SKM-1 treated with dmso at 0.1 percent for 144 hours (cell line): ENCODE results near the gene CD96.
A peak's percentile ranks its signal among the peaks of the same experiment; 100 is the strongest.
"Not testable (repeated sequence)": the region's sequence is repeated elsewhere in the genome, so short reads cannot be mapped to it uniquely, and the experiment has no call there.

ENCODE experiments used
- DNase-seq: peaks from one replicate; lab custom pipeline; 2025; ENCODE audit not compliant: unreplicated experiment; lab: John Stamatoyannopoulos, UW

The CD96 gene

GRCh38 chr3:111617912-111618601 lies 76.1 kb downstream of the CD96 start:
- no peak for DNase-seq

DNA sequence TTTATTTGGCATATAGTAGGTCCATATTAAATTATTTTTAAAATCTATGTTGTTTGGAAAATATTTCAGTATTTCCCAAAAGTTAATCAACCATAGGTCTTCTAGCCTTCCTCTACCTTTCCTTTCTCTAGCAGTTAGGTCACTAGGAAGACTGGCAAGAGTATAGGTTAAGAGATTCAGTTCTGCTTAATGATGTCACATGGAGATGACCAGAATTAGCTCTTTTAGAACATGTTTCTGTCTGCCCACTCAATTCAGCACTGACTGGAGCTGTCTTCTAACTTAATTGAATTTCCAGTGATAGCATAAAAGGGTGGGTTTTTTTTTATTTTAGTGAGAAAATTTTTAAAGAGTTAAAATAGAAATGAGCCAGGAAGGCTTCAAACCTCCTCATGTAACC lies 76.9 kb downstream of the CD96 start:
- no peak for DNase-seq

DNA sequence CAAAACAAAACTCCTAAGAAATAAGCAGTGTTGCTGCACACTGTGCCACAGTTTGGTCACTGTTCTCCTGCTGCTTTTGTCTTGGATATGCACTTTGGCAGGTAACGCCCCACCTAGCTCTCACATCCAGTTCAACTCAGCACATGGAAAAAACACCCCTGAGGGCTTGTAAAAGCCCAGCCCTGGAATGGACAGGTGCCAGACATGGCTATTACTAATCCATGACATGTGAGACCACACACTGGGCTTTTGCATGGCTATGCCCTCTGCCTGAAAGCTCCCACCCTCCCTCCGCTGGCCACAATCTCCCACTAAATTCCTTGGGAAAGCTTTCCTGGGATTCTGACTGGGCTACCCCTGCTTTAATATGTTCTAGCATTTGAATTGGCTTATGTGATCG lies 77.8 kb downstream of the CD96 start:
- DNase-seq: no peak

DNA sequence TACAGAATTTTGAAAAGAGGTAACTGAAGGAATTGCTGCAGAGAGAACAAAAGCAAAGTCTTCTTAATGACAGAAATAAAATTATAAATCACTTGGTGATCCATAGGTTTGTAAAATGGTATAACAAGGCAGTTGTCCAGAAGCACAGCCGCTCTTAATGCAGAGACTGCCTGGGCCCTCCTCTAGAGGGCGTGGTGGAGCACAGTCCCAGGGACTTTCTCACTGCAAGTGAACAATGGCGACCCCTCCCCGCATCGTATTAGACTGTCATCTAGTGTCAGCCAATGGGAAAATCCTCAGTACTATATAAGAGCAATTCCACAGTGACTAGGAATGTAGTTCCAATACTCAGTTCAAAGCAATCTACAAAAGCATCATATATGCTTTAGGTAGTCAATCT lies 79.5 kb downstream of the CD96 start:
- no peak for DNase-seq

GRCh38 chr3:111627092-111627491 lies 85.1 kb downstream of the CD96 start:
- no peak for DNase-seq

- not testable (repeated sequence) for DNase-seq
These were observed 87.0 kb downstream of the CD96 start for GRCh38 chr3:111629018-111629417.

DNA sequence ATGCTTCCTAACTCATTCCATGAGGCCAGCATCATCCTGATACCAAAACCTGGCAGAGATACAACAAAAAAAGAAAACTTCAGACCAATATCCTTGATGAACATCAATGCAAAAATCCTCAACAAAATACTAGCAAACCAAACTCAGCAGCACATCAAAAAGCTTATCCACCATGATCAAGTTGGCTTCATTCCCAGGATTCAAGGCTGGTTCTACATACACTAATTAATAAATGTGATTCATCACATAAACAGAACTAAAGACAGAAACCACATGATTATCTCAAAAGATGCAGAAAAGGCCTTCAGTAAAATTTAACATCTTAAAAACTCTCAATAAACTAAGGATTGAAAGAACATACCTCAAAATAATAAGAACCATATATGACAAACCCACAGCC lies 88.6 kb downstream of the CD96 start:
- DNase-seq: not testable (repeated sequence)

- DNase-seq: no peak
These were observed 93.4 kb downstream of the CD96 start for GRCh38 chr3:111635403-111635802.

- DNase-seq: no peak
These were observed 94.4 kb downstream of the CD96 start for GRCh38 chr3:111636366-111636885.

DNA sequence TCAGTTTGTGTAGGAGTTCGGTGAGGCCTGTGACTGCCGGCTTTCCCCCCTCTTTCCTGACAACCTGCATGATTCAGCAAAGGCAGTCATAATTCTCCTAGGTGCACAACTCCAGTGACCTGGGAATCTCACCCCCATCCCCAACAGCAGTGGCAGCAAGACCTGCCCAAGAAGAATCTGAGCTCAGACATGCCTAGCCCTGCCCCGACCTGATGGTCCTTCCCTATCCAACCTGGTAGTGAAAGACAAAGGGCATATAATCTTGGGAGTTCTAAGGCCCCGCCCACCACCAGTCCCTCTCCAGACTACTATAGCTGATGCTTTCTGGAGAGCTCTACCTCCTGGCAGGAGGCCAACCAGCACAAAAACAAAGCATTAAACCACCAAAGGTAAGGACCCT lies 97.3 kb downstream of the CD96 start:
- no peak for DNase-seq

DNA sequence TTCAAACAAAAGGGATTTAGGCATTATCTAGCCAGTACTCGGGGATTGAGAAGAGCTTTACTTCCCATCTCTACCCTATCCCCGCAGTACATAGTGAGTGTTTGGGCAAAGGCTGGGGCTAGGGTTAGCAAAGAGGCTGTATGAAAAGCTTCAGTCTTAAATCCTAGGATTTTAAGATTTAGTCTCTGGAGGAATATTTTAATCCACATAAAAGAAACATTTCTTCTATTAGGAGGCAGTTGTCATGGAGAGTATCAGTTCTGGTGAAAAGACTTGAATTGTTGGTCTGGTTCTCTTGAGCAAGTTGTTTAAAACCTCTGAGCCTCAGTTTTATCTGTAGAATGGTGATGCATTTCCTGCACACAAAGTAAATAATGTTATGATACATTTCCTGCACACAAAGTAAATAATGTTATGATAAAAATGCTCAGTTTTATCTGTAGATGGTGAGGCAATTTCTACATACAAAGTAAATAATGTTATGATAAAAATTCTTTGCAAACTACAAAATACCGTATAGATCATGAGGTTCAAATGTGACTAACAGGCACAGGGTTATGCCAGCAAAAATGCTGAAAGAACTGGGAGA lies 107.1 kb downstream of the CD96 start:
- no peak for DNase-seq

- no peak for DNase-seq
These were observed 108.6 kb downstream of the CD96 start for GRCh38 chr3:111650378-111651275.

DNA sequence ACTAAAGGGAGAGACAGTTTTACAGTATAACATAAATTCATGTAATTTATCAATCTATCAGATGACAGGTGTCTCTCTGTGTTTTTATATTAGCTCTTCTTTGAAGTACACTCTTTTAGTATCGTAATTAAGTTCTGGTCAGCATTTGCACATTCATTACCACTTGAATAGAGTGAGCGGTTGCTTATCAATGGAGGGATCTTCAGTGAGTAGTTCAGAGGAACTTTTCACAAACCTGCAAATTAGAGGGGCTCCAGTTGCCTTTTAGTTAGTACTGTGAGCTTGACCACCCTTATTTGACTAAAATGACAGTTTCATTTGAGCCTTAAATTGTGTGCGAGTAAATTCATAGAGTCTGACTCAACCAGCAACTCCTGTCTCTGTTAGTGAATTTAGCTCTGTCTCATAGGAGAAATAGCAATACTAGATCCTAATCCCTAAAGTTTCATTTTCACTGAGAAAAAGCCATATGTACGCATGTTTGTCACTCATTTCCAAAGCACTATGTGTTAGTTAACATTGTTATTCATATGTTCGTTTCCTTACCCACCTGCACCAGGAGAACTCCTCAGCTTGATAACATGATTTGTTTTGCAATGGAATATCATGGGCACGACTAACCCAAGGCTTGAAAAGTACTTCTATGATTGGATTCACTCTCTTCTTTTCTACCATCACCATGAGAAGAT lies 110.6 kb downstream of the CD96 start:
- no peak for DNase-seq

DNA sequence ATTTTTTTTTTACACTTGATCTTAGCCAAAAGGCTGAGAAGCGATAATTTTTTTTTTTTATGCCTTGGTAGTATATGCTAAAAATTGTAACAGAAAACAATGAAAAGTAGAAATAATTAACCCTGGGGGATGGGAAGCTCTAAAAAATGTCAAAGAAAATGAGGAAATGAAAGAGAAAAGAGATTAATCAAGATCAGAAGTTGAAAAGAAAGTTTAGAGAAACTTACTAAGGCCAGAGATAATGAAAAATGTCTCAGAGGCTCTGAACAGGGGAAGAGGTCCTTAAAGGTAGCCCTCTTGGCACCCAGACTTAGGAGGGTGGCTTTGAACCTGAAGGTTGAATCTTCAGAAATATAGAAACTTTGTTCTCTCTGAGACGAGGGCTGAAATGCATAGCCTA lies 111.8 kb downstream of the CD96 start:
- no peak for DNase-seq

DNA sequence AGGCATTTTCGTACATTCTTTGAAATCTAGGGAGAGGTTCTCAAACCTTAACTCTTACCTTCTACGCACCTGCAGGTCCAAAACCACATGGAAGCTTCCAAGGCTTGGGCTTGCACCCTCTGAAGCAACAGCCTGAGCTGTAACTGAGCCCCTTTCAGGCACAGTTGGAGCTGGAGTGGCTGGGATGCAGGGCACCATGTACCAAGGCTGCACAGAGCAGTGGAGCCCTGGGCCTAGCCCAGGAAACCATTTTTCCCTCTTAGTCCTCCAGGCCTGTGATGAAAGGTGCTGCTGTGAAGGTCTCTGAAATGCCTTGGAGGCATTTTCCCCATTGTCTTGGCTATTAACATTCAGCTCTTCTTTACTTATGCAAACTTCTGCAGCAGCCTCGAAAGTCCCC lies 120.0 kb downstream of the CD96 start:
- DNase-seq: no peak

GRCh38 chr3:111662907-111663306 lies 120.9 kb downstream of the CD96 start:
- DNase-seq: peak; percentile 53

DNA sequence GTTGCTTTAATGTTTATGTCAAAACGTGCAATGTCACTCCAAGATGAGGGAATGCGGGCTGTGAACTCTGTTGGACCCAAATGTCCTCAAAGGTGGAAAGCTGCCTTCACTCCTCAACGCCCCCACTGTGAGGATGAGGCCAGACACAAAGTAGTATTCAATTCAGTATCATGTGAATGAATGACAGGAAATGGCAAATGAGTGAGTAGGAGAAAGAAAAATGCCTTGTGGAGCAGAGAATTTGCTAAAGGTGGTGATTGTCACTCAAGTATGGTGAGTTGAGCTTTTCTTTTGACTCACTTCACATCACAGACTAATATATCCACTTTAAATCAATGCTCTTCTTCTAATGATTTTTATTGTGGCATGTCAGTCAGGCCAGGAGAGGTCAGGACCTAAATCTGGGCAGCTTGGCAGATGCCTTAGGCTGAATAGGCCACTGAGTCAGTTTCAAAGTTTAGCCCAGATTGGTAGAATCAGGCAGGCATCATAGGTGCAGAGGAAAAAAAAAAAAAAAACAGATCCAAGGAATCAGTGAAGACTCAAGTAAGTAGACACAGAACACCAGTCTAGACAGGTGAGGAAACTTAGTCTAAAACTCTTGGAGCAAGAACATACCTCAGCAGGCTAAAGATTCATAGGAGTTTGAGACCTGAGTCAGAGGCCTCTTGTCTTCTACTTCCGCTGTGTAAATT lies 124.2 kb downstream of the CD96 start:
- no peak for DNase-seq

- DNase-seq: no peak
These were observed 125.2 kb downstream of the CD96 start for GRCh38 chr3:111667170-111667569.

GRCh38 chr3:111667621-111668239 lies 125.7 kb downstream of the CD96 start:
- DNase-seq: peak; percentile 99

GRCh38 chr3:111668326-111668725 lies 126.3 kb downstream of the CD96 start:
- DNase-seq: no peak
